GM12872 (cell line): Measurements from ENCODE around the gene LY86.

Source experiments
- CTCF ChIP-seq: IDR thresholded peaks from 3 replicates; pipeline ENCODE4 v1.5.1; 2011; ENCODE audit warnings: low read depth, mild to moderate bottlenecking, low read length, moderate library complexity; ENCODE audit not compliant: insufficient read depth

LY86 gene

GRCh38 chr6:6683969-6684833 lies 95.7 kb downstream of the LY86 start:
- TF ChIP-seq CTCF, result no peak

GRCh38 chr6:6685249-6686040 lies 96.9 kb downstream of the LY86 start:
- TF ChIP-seq CTCF, result no peak

- no peak for TF ChIP-seq CTCF
Measured at GRCh38 chr6:6686176-6686575, 97.7 kb downstream of the LY86 start.

- no peak for TF ChIP-seq CTCF
Measured at GRCh38 chr6:6686748-6687601, 98.5 kb downstream of the LY86 start.

- no peak for TF ChIP-seq CTCF
Measured at GRCh38 chr6:6688283-6688682, 99.8 kb downstream of the LY86 start.

GRCh38 chr6:6688951-6689350 lies 100.4 kb downstream of the LY86 start:
- no peak for TF ChIP-seq CTCF
